ENCODE measurements around the gene CHAT. TPM values are rescaled to one million over a fixed set of nuclear protein-coding genes. Genes with fewer than 3 reads are reported as not detected.

The CHAT gene
- total RNA-seq, 1 experiment from 2014 or later, result not detected

GRCh38 chr10:49650724-49651034 lies 36.8 kb downstream of the CHAT start:
- Mint-ChIP-seq H3K27ac (no peak overlapping the region), H3K27me3 (ENCODE audit: low read depth) (peaks cover 52% of the 10 kb centered on the region), H3K4me3 (no peak overlapping the region), H3K9me3 (no peaks in the 10 kb centered on the region), H3K4me1 (peaks cover 9 to 13% of the 10 kb centered on the region in 2 experiments), H3K36me3 (ENCODE audit: insufficient read depth in 1 of 3, low read depth in 3 of 3) (no peaks in the 10 kb centered on the region)
- H3K79me1 ChIP-seq (ENCODE audit: insufficient read depth, low read depth, low read length, poor library complexity, severe bottlenecking), result no peaks in the 10 kb centered on the region
- no peak overlapping the region for H3K9ac ChIP-seq (ENCODE audit: extremely low read depth, insufficient read length, low read length)
- H3K4me1 ChIP-seq (ENCODE audit: insufficient read depth, low read length), result no peaks in the 10 kb centered on the region
- H2BK5ac ChIP-seq (ENCODE audit: insufficient read length, low read length), result no peak overlapping the region
- H3K4ac ChIP-seq (ENCODE audit: low read depth, low read length), result no peak overlapping the region
- no peak overlapping the region for H3K4me2 ChIP-seq (ENCODE audit: insufficient read depth, insufficient read length, low read length)
- H3K79me2 ChIP-seq (ENCODE audit: insufficient read depth, low read length), result no peaks in the 10 kb centered on the region
- H3K56ac ChIP-seq (ENCODE audit: insufficient read length, low read depth, low read length), result no peak overlapping the region
- H3K14ac ChIP-seq (ENCODE audit: insufficient read depth, low read length), result no peak overlapping the region; the same call in 1 of the 2 replicates
- DNase-seq, result peak; percentile 22
- no peak overlapping the region for H2BK15ac ChIP-seq (ENCODE audit: low read depth, low read length)
- H3K9me3 ChIP-seq (ENCODE audit: control insufficient read depth, low read depth, low read length), result no peaks in the 10 kb centered on the region
- H3K27me3 ChIP-seq (ENCODE audit: insufficient read depth, low read length), result no peaks in the 10 kb centered on the region; the same call in 1 of the 2 replicates
- no peak overlapping the region for H4K8ac ChIP-seq (replicated peaks; ENCODE audit: insufficient read length, low read depth, low read length)
- no peak overlapping the region for H2BK20ac ChIP-seq (ENCODE audit: low read depth, low read length, poor library complexity, severe bottlenecking)
- no peaks in the 10 kb centered on the region for H4K20me1 ChIP-seq (ENCODE audit: control insufficient read depth, insufficient read depth, insufficient read length)
- H3T11ph ChIP-seq (ENCODE audit: low read length), result no peak overlapping the region
- H3K23me2 ChIP-seq (ENCODE audit: insufficient read length, low read depth, low read length, poor library complexity, severe bottlenecking), result no peaks in the 10 kb centered on the region
- H2AK5ac ChIP-seq (ENCODE audit: insufficient read length, low read length), result no peak overlapping the region
- H2BK120ac ChIP-seq (ENCODE audit: low read depth, low read length, poor library complexity, severe bottlenecking), result no peak overlapping the region
- no peak overlapping the region for H3K18ac ChIP-seq (ENCODE audit: insufficient read length, low read depth, low read length)
- H4K5ac ChIP-seq (ENCODE audit: insufficient read length, low read depth, low read length), result no peak overlapping the region
- no peak overlapping the region for H4K91ac ChIP-seq (ENCODE audit: insufficient read length, low read depth, low read length)
- H3K23ac ChIP-seq (ENCODE audit: insufficient read length, low read depth, low read length), result no peak overlapping the region
- no peak for TF ChIP-seq CTCF (conservative IDR thresholded peaks at IDR 0.05)
- no peak overlapping the region for H2AFZ ChIP-seq (ENCODE audit: low read length)
- no peak overlapping the region for H2BK12ac ChIP-seq (ENCODE audit: insufficient read length, low read depth, low read length)
- no peak overlapping the region for H3K27ac ChIP-seq (ENCODE audit: insufficient read length, low read depth, low read length)
- no CpG with 5 or more reads among the region's 1 CpG for WGBS (ENCODE audit: extremely low coverage, insufficient read length, low lambda C conversion rate)
